GM12875 (cell line): ENCODE results near the gene SRGAP3.

Experiments
- H3K4me3 ChIP-seq: one replicate; pipeline ENCODE4 v1.5.1; 2011; ENCODE audit warnings: low read depth, low read length, control low read depth
- TF ChIP-seq, protein P1 (sequence below): IDR thresholded peaks from 2 replicates; pipeline ENCODE4 v1.5.1; 2011; ENCODE audit warnings: low read depth, mild to moderate bottlenecking, control low read depth, inconsistent platforms, low read length, moderate library complexity, borderline replicate concordance; ENCODE audit not compliant: insufficient read depth

Gene SRGAP3

DNA sequence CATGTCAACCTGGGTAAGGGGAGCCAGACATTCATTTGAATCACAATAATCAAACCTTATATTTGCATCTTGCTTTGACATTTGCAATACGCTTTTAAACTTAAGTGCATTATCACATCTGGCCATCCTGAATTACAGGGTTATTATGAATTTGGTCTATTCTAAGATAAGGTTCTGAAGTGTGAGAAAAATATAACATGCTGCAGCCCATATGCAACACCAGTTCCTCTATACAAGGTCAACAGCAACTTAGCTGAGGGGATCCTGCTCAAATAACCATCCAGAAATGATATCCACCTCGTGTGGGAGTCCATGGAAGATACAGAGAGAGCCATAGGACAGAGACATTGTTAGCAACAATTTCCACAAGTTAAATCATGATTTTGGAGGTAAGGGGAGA is 213.5 kb downstream of the SRGAP3 start:
- H3K4me3 ChIP-seq = no peak overlapping the region
- TF ChIP-seq, protein P1, sequence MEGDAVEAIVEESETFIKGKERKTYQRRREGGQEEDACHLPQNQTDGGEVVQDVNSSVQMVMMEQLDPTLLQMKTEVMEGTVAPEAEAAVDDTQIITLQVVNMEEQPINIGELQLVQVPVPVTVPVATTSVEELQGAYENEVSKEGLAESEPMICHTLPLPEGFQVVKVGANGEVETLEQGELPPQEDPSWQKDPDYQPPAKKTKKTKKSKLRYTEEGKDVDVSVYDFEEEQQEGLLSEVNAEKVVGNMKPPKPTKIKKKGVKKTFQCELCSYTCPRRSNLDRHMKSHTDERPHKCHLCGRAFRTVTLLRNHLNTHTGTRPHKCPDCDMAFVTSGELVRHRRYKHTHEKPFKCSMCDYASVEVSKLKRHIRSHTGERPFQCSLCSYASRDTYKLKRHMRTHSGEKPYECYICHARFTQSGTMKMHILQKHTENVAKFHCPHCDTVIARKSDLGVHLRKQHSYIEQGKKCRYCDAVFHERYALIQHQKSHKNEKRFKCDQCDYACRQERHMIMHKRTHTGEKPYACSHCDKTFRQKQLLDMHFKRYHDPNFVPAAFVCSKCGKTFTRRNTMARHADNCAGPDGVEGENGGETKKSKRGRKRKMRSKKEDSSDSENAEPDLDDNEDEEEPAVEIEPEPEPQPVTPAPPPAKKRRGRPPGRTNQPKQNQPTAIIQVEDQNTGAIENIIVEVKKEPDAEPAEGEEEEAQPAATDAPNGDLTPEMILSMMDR = no peak

DNA sequence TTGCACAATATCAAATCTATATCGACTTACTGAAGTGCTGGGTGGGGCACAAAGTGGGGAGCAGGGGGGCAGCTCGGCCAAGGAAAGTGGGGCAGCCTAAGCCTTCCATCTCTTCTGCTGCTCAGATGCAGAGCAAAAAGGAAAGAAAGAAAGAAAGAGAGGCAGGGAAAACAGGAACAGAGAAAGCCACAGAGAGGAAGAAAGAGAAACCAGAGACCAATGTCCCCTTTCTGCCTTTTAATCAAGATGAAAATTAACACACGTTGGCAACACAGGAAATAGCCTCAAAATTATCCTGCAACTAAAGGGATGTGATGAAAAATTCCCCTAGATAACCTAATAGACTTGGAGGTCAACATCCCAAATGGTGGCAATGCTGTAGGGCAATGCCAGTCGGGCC is 214.0 kb downstream of the SRGAP3 start:
- no peak overlapping the region for H3K4me3 ChIP-seq
- TF ChIP-seq, protein P1 = no peak

DNA sequence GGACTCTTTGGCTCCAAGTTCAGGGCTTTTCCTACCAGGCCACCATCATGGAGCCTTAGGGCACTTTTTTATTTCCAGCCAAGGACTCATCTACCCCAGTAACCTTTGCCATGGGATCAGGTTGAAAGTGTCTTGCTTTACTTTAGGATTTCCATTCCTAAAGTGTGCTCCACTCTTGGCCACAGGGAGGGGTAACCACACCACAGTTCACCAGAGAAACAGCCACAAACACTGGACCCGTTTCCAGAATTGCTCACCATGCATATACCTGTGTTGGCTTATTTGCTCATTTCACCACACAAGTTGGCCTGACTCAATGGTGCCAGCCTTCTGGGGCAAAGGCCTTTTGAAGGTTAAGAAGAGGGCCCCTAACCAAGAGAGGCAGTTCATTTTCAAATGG is 215.6 kb downstream of the SRGAP3 start:
- TF ChIP-seq, protein P1 = no peak
- no peak overlapping the region for H3K4me3 ChIP-seq

DNA sequence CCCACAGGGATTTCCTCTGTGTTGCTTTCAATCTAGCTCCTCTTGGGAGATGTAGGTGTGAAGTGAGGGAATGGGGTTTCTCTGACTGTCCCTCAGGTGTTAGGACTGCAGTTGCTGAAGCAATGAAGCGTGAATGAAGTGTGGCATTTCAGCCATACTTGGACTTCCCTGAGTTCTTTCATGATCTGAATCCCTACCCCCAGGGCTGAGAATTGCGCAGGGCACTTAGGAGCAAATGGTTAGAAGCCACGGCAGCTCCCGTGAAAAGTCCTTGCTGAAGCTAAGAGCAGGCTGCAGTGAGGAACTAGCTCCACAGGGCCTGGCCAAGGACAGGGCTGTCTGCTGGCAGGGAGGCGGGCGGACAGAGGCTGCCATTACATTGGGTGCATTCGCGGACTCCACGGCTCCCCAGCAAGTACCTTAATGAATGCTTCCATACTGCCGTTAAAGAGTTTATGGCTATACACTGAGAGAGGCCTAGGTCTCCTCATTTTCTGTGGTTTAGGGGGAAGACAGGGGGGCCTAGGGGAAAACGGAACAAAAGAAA is 217.1 kb downstream of the SRGAP3 start:
- TF ChIP-seq, protein P1 = no peak

DNA sequence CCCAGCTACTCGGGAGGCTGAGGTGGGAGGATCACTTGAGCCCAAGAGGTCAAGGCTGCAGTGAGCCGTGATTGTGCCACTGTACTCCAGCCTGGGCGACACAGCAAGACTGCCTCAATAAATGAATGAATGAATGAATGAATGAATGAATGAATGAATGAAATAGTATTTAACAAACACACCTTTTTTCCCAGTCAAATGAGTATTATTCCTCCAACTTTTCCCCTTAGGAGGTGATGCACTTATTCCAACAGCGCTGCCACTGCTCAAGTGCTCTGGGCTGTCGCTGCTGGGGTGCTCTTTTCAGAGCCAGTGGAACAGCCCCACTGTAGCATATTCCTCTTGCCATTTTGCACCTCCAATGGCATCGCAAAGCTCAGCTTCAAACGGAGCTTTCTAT is 219.4 kb downstream of the SRGAP3 start:
- TF ChIP-seq, protein P1 = no peak
- H3K4me3 ChIP-seq = no peak overlapping the region

More for the DNA sequence above, 217.1 kb downstream of the SRGAP3 start:
- H3K4me3 ChIP-seq = no peak overlapping the region

DNA sequence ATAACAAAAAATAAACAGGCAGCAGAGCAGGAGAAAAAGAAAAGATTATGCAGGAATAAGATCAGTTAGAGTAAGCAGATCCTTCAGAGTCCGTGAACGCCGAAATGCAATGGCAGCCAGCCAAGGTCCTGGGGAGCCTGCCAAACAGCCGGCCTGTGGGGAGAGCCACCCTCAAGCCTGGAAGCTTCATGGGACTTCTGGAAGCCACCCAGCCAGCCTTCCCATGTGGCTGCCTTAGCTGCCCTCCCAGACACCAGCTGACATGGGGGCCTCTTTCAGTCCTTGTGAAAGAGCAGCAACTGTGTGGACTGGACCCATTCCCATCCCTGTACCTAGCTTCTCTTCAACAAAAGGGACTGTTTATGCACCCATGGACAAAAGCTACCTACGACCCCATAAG is 221.3 kb downstream of the SRGAP3 start:
- TF ChIP-seq, protein P1 = no peak
- no peak overlapping the region for H3K4me3 ChIP-seq

DNA sequence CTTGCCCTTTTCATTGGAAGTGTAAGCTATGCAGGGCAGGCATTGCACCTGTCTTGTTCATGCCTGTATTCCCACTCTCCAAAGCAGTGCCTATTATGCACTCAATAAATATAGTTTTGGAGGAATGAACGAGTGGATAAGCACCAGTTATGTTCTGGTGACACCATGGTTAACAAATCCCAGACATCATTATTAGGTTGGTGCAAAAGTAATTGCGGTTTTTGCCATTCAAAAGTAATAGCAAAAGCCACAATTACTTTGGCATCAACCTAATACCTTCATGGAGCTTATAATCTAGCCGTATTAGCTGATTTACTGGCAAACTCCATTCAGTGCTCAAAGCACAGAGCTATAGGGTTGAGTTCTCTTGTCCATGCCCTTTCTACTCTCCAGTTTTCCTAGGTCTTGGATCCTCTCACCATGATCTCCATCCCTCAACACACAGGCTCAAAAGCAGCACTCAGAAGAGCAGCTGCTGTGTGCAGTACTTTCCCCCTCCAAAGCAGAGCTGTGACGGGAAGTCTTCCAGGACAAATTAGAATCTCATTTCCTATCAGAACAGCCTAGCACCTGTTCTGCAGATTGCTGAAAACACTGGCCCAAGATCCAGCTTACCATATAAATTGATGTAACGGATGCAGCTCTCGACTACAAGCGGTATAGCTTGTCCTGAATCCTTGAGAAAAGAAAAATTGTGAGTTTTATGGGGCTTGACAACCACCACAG is 223.0 kb downstream of the SRGAP3 start:
- no peak overlapping the region for H3K4me3 ChIP-seq
- TF ChIP-seq, protein P1 = no peak
